Skeletal muscle tissue (tissue), 4 donors: ENCODE data around the gene SKIC2. TPM values are rescaled to one million over a fixed set of nuclear protein-coding genes. Genes with fewer than 3 reads are reported as not detected.

Experiments
- H3K27ac ChIP-seq: one replicate; pipeline ENCODE4 v1.7.0; 2013; ENCODE audit warnings: mild to moderate bottlenecking, low read depth, low read length, inconsistent platforms
- H3K27me3 ChIP-seq, 3 donors: one replicate each; pipeline ENCODE4 v1.7.0; 2013; ENCODE audit warnings: low read length in 3 of 3; ENCODE audit not compliant: control insufficient read depth in 3 of 3, insufficient read depth in 3 of 3
- H3K36me3 ChIP-seq, 3 donors: one replicate each; pipeline ENCODE4 v1.7.0; 2013; ENCODE audit warnings: low read length in 3 of 3; ENCODE audit not compliant: control insufficient read depth in 3 of 3, insufficient read depth in 3 of 3
- H3K4me1 ChIP-seq, 3 donors: one replicate each; pipeline ENCODE4 v1.7.0; 2013; ENCODE audit warnings: low read length in 3 of 3, mild to moderate bottlenecking in 3 of 3; ENCODE audit not compliant: control insufficient read depth in 3 of 3, insufficient read depth in 3 of 3
- H3K4me3 ChIP-seq, 3 donors: one replicate each; pipeline ENCODE4 v1.7.0; 2013; ENCODE audit warnings: low read length in 3 of 3
- H3K9ac ChIP-seq, 3 donors: one replicate each; pipeline ENCODE4 v1.7.0; 2013; ENCODE audit warnings: low read length in 3 of 3, mild to moderate bottlenecking in 3 of 3, moderate library complexity in 2 of 3, low read depth in 1 of 3
- H3K9me3 ChIP-seq, 3 donors: one replicate each; pipeline ENCODE4 v1.7.0; 2013; ENCODE audit warnings: low read length in 3 of 3; ENCODE audit not compliant: control insufficient read depth in 3 of 3
- total RNA-seq: library from RNA; depleted of rRNA; stranded (reverse); fragments of >200 nt; gene quantifications from one replicate; pipeline ENCODE4 v1.2.3, GENCODE V29; 2014
- donor health status: Osteomylitis.

The SKIC2 gene
- total RNA-seq, 1 donor from 2014 or later, result 25.1 TPM

- Histone ChIP-seq H3K4me1 (peaks cover 15 to 21% (median 15%) of the 10 kb centered on the region in 3 donors), H3K27me3 (peaks cover 12 to 32% (median 21%) of the 10 kb centered on the region in 3 donors), H3K27ac (peak overlapping the region; percentile 86), H3K4me3 (peak overlapping the region in 1 of 3 donors; percentile 27), H3K9me3 (no peaks in the 10 kb centered on the region), H3K9ac (peak overlapping the region; percentile 30 to 69 (median 50)), H3K36me3 (no peaks in the 10 kb centered on the region)
Measured at GRCh38 chr6:31945154-31945506, 13.8 kb upstream of the SKIC2 start.

- H3K36me3 ChIP-seq, result peaks cover 0 to 2% (median 0%) of the 10 kb centered on the region in 3 donors
- H3K9me3 ChIP-seq, result no peaks in the 10 kb centered on the region
- H3K27me3 ChIP-seq, result peaks cover 12 to 32% (median 21%) of the 10 kb centered on the region in 3 donors
- H3K4me1 ChIP-seq, result peaks cover 15 to 21% (median 15%) of the 10 kb centered on the region in 3 donors
- H3K4me3 ChIP-seq, result peak within 1 kb of the TSS; percentile 57 to 59 (median 57)
- H3K9ac ChIP-seq, result peak within 1 kb of the TSS; percentile 36 to 69 (median 50)
- H3K27ac ChIP-seq, result peak within 1 kb of the TSS; percentile 86
Measured at GRCh38 chr6:31945507-31946369, 13.2 kb upstream of the SKIC2 start, which contains the start of gene CFB. Gene CFB (plus strand): TSS chr6:31946095. CDS start chr6:31946222, 127 bp downstream.

GRCh38 chr6:31946370-31946885, 12.5 kb upstream of the SKIC2 start:
- Histone ChIP-seq H3K4me3 (peak overlapping the region in 1 of 3 donors; percentile 57), H3K4me1 (peaks cover 15 to 21% (median 15%) of the 10 kb centered on the region in 3 donors), H3K36me3 (peaks cover 3 to 9% (median 4%) of the 10 kb centered on the region in 3 donors), H3K27me3 (peaks cover 12 to 32% (median 21%) of the 10 kb centered on the region in 3 donors), H3K9ac (peak overlapping the region; percentile 32 to 69 (median 36)), H3K9me3 (no peaks in the 10 kb centered on the region), H3K27ac (peak overlapping the region; percentile 86)

GRCh38 chr6:31947070-31947675, 11.8 kb upstream of the SKIC2 start:
- Histone ChIP-seq H3K4me3 (no peak overlapping the region), H3K36me3 (peaks cover 10 to 16% (median 11%) of the 10 kb centered on the region in 3 donors), H3K27me3 (peaks cover 12 to 32% (median 21%) of the 10 kb centered on the region in 3 donors)

GRCh38 chr6:31947864-31948263, 11.1 kb upstream of the SKIC2 start:
- Histone ChIP-seq H3K4me1 (peaks cover 15 to 21% (median 15%) of the 10 kb centered on the region in 3 donors), H3K27ac (no peak overlapping the region), H3K36me3 (peaks cover 16 to 21% (median 17%) of the 10 kb centered on the region in 3 donors), H3K4me3 (no peak overlapping the region), H3K27me3 (peaks cover 8 to 29% (median 15%) of the 10 kb centered on the region in 3 donors), H3K9me3 (no peaks in the 10 kb centered on the region), H3K9ac (no peak overlapping the region)

More at GRCh38 chr6:31947070-31947675, 11.8 kb upstream of the SKIC2 start:
- H3K4me1 ChIP-seq, result peaks cover 15 to 21% (median 15%) of the 10 kb centered on the region in 3 donors
- no peaks in the 10 kb centered on the region for H3K9me3 ChIP-seq
- peak overlapping the region; percentile 86 for H3K27ac ChIP-seq
- no peak overlapping the region for H3K9ac ChIP-seq

- no peak overlapping the region for H3K27ac ChIP-seq
- H3K27me3 ChIP-seq, result peaks cover 8 to 24% (median 10%) of the 10 kb centered on the region in 3 donors
- H3K9ac ChIP-seq, result no peak overlapping the region
- H3K4me3 ChIP-seq, result no peak overlapping the region
- H3K4me1 ChIP-seq, result peaks cover 15 to 21% (median 15%) of the 10 kb centered on the region in 3 donors
- peaks cover 20 to 26% (median 20%) of the 10 kb centered on the region in 3 donors for H3K36me3 ChIP-seq
- no peaks in the 10 kb centered on the region for H3K9me3 ChIP-seq
Measured at GRCh38 chr6:31948306-31948705, 10.7 kb upstream of the SKIC2 start.

- Histone ChIP-seq H3K4me3 (no peak overlapping the region), H3K9ac (no peak overlapping the region), H3K27ac (no peak overlapping the region), H3K36me3 (peaks cover 23 to 31% (median 26%) of the 10 kb centered on the region in 3 donors), H3K9me3 (no peaks in the 10 kb centered on the region), H3K4me1 (peaks cover 15 to 21% (median 15%) of the 10 kb centered on the region in 3 donors), H3K27me3 (peaks cover 4 to 22% (median 5%) of the 10 kb centered on the region in 3 donors)
Measured at GRCh38 chr6:31948753-31949413, 10.1 kb upstream of the SKIC2 start.

GRCh38 chr6:31949926-31950548, 8.9 kb upstream of the SKIC2 start:
- no peak overlapping the region for H3K27ac ChIP-seq
- H3K27me3 ChIP-seq, result peaks cover 3 to 16% (median 3%) of the 10 kb centered on the region in 3 donors
- H3K4me1 ChIP-seq, result peaks cover 13 to 16% (median 15%) of the 10 kb centered on the region in 3 donors
- H3K36me3 ChIP-seq, result peaks cover 35 to 42% (median 37%) of the 10 kb centered on the region in 3 donors
- H3K9ac ChIP-seq, result no peak overlapping the region
- no peaks in the 10 kb centered on the region for H3K9me3 ChIP-seq
- no peak overlapping the region for H3K4me3 ChIP-seq
